Uterus (tissue), 4 donors: ENCODE results near the gene AASDH. TPM values are rescaled to one million over a fixed set of nuclear protein-coding genes. Genes with fewer than 3 reads are reported as not detected.

Experiments used
- DNase-seq, 2 donors: peaks; one replicate each; pipeline ENCODE4 v3.0.0-alpha.2; 2019 to 2020
- H3K27ac ChIP-seq, 2 donors: fragments of 200-600 bp; sonication (generic); 1 replicate in 1 of 2; 2 replicates in 1 of 2; pipeline ENCODE4 v1.5.1; 2016 to 2018
- H3K27me3 ChIP-seq, 2 donors: fragments of 200-600 bp; sonication (generic); one replicate each; pipeline ENCODE4 v1.5.1; 2018 to 2019; ENCODE audit warnings: control low read depth in 1 of 2
- H3K36me3 ChIP-seq, 2 donors: fragments of 200-600 bp; sonication (generic); one replicate each; pipeline ENCODE4 v1.5.1; 2019; ENCODE audit warnings: control low read depth in 1 of 2
- H3K4me1 ChIP-seq, 2 donors: fragments of 200-600 bp; sonication (generic); one replicate each; pipeline ENCODE4 v1.5.1; 2018 to 2019; ENCODE audit warnings: control low read depth in 1 of 2
- H3K4me3 ChIP-seq, 2 donors: fragments of 200-600 bp; sonication (generic); 1 replicate in 1 of 2; 2 replicates in 1 of 2; pipeline ENCODE4 v1.5.1; 2018 to 2019; ENCODE audit warnings: mild to moderate bottlenecking in 1 of 2
- H3K9me3 ChIP-seq, 2 donors: fragments of 200-600 bp; sonication (generic); one replicate each; pipeline ENCODE4 v1.5.1; 2019; ENCODE audit warnings: control low read depth in 1 of 2
- POLR2A ChIP-seq, 2 donors: fragments of 450-650 bp; IDR thresholded peaks; one replicate each; pipeline ENCODE4 v1.6.1; 2016; ENCODE audit warnings: antibody characterized with exemption in 2 of 2, mild to moderate bottlenecking in 1 of 2, moderate library complexity in 1 of 2
- intact Hi-C: fragments of 100-400 bp; cut with DNase I; formaldehyde crosslinking; loops from one replicate; pipeline ENCODE4 v1.15.1; 2023; ENCODE audit warnings: low total_unique reads
- total RNA-seq, 4 donors: library from RNA; depleted of rRNA in 3 of 4; stranded (reverse); fragments of >200 nt in 3 of 4; gene quantifications; one replicate each; pipeline versions ENCODE4 v1.1.0 to v1.2.4, GENCODE V29; 2014 to 2023
- TF ChIP-seq, protein P1 (sequence below), 4 experiments: fragments of 200-600 bp in 2 of 4; fragments of 450-650 bp in 2 of 4; sonication (generic) in 2 of 4; IDR thresholded peaks; one replicate each; pipeline ENCODE4 v1.5.1; 2016 to 2019; ENCODE audit warnings: antibody characterized with exemption in 4 of 4, mild to moderate bottlenecking in 2 of 4, moderate library complexity in 1 of 4
- donor health status: DM: yes; HTN: yes; CAD: no.

AASDH gene
- total RNA-seq, 4 donors from 2014 or later: 12.7 to 58.8 (median 26.6) TPM

DNA sequence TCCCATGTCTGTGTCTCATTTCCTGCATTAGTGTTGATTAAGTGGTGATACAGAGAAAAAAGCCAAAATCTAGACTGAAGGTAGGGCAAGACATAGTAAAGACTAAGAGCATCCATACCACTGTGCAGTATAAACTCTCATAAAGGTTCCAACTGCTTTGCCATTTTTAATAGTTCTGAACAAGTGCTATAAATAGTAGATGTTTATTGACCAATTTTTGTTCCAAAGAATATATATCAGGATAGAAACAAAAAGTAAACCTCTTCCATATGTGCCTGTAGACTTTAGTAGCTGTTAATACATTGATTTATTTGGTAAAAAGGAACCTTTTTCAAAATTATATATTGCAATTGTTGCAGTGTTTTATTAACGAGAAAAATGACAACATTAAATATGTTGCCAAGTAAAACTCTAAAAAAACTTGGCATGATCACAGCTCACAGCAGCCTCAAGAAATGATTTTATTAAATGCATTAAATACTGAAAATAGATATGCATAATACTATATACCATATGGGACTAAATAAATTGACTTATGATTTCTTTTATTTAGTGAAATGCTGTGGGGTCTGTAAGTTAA lies 22.3 kb upstream of the AASDH start:
- H3K4me3 ChIP-seq: peak overlapping the region in 1 of 2 donors; percentile 12
- intact Hi-C loops: no loop called here

DNA sequence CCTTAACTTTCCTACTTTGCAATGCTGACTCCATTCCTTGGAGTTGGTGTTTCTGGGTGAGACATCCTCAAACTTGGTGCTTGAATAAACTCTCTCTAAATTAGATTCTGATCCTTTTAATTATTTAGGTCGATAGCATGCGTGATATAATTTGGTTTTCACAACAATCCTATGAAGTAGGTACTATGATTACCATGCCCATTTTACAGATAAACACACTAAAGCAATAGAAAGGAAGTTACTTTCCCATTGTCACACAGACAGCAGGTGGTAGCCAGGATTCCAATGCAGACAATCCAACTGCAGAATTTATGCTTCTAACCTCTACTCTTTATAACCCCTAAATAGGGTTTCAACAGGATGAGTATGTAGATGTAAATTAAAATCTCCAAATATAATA lies 21.7 kb upstream of the AASDH start:
- H3K27ac ChIP-seq: no peak overlapping the region
- no peak for DNase-seq
- H3K4me3 ChIP-seq: no peak overlapping the region
- intact Hi-C loops: no loop called here
- H3K9me3 ChIP-seq: no peaks in the 10 kb centered on the region
- TF ChIP-seq, protein P1, sequence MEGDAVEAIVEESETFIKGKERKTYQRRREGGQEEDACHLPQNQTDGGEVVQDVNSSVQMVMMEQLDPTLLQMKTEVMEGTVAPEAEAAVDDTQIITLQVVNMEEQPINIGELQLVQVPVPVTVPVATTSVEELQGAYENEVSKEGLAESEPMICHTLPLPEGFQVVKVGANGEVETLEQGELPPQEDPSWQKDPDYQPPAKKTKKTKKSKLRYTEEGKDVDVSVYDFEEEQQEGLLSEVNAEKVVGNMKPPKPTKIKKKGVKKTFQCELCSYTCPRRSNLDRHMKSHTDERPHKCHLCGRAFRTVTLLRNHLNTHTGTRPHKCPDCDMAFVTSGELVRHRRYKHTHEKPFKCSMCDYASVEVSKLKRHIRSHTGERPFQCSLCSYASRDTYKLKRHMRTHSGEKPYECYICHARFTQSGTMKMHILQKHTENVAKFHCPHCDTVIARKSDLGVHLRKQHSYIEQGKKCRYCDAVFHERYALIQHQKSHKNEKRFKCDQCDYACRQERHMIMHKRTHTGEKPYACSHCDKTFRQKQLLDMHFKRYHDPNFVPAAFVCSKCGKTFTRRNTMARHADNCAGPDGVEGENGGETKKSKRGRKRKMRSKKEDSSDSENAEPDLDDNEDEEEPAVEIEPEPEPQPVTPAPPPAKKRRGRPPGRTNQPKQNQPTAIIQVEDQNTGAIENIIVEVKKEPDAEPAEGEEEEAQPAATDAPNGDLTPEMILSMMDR (IDR thresholded peaks at IDR 0.05): no peak
- no peak for TF ChIP-seq POLR2A (IDR thresholded peaks at IDR 0.05)
- H3K4me1 ChIP-seq: no peaks in the 10 kb centered on the region
- no peaks in the 10 kb centered on the region for H3K36me3 ChIP-seq
- H3K27me3 ChIP-seq: no peaks in the 10 kb centered on the region

More for the DNA sequence above, 22.3 kb upstream of the AASDH start:
- no peaks in the 10 kb centered on the region for H3K27me3 ChIP-seq
- no peaks in the 10 kb centered on the region for H3K4me1 ChIP-seq
- no peaks in the 10 kb centered on the region for H3K36me3 ChIP-seq
- peak overlapping the region; percentile 44 to 50 for H3K27ac ChIP-seq
- TF ChIP-seq, protein P1 (IDR thresholded peaks at IDR 0.05): no peak
- TF ChIP-seq POLR2A (IDR thresholded peaks at IDR 0.05): no peak
- H3K9me3 ChIP-seq: no peaks in the 10 kb centered on the region
- DNase-seq: no peak

GRCh38 chr4:56406151-56406550 lies 18.9 kb upstream of the AASDH start:
- Histone ChIP-seq H3K27ac (no peak overlapping the region), H3K4me3 (no peak overlapping the region), H3K9me3 (no peaks in the 10 kb centered on the region), H3K36me3 (no peaks in the 10 kb centered on the region), H3K27me3 (no peaks in the 10 kb centered on the region), H3K4me1 (no peaks in the 10 kb centered on the region)
- intact Hi-C loops: no loop called here
- TF ChIP-seq POLR2A (IDR thresholded peaks at IDR 0.05): no peak
- TF ChIP-seq, protein P1 (IDR thresholded peaks at IDR 0.05): no peak
- DNase-seq: no peak

DNA sequence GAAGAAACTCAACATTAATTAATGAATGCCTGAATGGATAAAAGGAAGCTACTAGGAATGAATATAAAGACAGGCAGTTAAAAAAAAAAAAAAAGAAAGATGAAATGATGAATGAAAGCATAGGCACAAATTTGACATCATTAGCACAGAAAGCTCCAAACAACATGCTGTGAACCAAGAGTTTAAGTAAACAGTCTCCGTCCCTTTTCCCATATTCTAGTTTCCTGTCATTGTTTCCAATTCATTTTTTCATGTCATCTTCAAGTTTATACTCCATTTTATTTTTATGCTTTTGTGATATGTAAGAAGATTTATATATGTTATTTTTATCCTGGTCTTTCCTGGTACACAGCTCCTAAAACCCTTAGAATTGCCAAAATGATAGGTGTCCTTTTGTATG lies 17.7 kb upstream of the AASDH start:
- no peak for DNase-seq
- no peak overlapping the region for H3K4me3 ChIP-seq
- no peak overlapping the region for H3K27ac ChIP-seq
- TF ChIP-seq, protein P1 (IDR thresholded peaks at IDR 0.05): no peak
- TF ChIP-seq POLR2A (IDR thresholded peaks at IDR 0.05): no peak
- intact Hi-C loops: no loop called here
- H3K27me3 ChIP-seq: no peaks in the 10 kb centered on the region
- no peaks in the 10 kb centered on the region for H3K9me3 ChIP-seq
- no peaks in the 10 kb centered on the region for H3K4me1 ChIP-seq
- H3K36me3 ChIP-seq: no peaks in the 10 kb centered on the region

- intact Hi-C loops: no loop called here
- DNase-seq: no peak
- H3K27me3 ChIP-seq: no peaks in the 10 kb centered on the region
Measured at GRCh38 chr4:56400560-56400959, 13.3 kb upstream of the AASDH start.

More at GRCh38 chr4:56400560-56400959, 13.3 kb upstream of the AASDH start:
- Histone ChIP-seq H3K27ac (no peak overlapping the region), H3K9me3 (no peaks in the 10 kb centered on the region), H3K36me3 (no peaks in the 10 kb centered on the region), H3K4me3 (no peak overlapping the region), H3K4me1 (no peaks in the 10 kb centered on the region)
- TF ChIP-seq POLR2A (IDR thresholded peaks at IDR 0.05): no peak
- TF ChIP-seq, protein P1 (IDR thresholded peaks at IDR 0.05): no peak
